Astrocyte (in vitro differentiated cells and primary cell): ENCODE results near the gene STPG3. TPM values are rescaled to one million over a fixed set of nuclear protein-coding genes. Genes with fewer than 3 reads are reported as not detected.

Experiments used
- DNase-seq: peaks from one replicate; pipeline ENCODE4 v3.0.0-alpha.2; 2010; ENCODE audit warnings: low read depth
- FAIRE-seq: peaks from 2 replicates; lab custom pipeline; 2011; peaks lifted over from hg19 to GRCh38; lab: Jason Lieb, UNC
- H2AFZ ChIP-seq: 2 replicates; pipeline ENCODE4 v1.6.0; 2012; ENCODE audit warnings: low read depth, low read length, inconsistent platforms
- H3K27ac ChIP-seq: 2 replicates; pipeline ENCODE4 v1.5.1; 2011; ENCODE audit warnings: low read depth, low read length, inconsistent platforms
- H3K27me3 ChIP-seq: 2 replicates; pipeline ENCODE4 v1.6.0; 2011; ENCODE audit warnings: low read length, inconsistent platforms; ENCODE audit not compliant: insufficient read depth
- H3K36me3 ChIP-seq: 2 replicates; pipeline ENCODE4 v1.5.1; 2011; ENCODE audit warnings: low read length, inconsistent platforms; ENCODE audit not compliant: insufficient read depth
- H3K4me1 ChIP-seq: 2 replicates; pipeline ENCODE4 v1.5.1; 2011; ENCODE audit warnings: low read length, inconsistent platforms; ENCODE audit not compliant: insufficient read depth
- H3K4me2 ChIP-seq: 2 replicates; pipeline ENCODE4 v1.6.0; 2012; ENCODE audit warnings: low read length, inconsistent platforms
- H3K4me3 ChIP-seq: 2 replicates; pipeline ENCODE4 v1.5.1; 2011; ENCODE audit warnings: low read depth, mild to moderate bottlenecking, low read length, inconsistent platforms; ENCODE audit not compliant: insufficient read depth
- H3K79me2 ChIP-seq: 2 replicates; pipeline ENCODE4 v1.6.0; 2012; ENCODE audit warnings: mild to moderate bottlenecking, low read length, inconsistent platforms; ENCODE audit not compliant: insufficient read depth
- H3K9ac ChIP-seq: 2 replicates; pipeline ENCODE4 v1.6.0; 2012; ENCODE audit warnings: mild to moderate bottlenecking, low read length, inconsistent platforms
- H3K9me3 ChIP-seq: 2 replicates; pipeline ENCODE4 v1.5.1; 2012; ENCODE audit warnings: low read depth, mild to moderate bottlenecking, low read length, inconsistent platforms; ENCODE audit not compliant: insufficient read depth
- H4K20me1 ChIP-seq: 2 replicates; pipeline ENCODE4 v1.6.0; 2012; ENCODE audit warnings: low read length, inconsistent platforms; ENCODE audit not compliant: insufficient read depth
- H3K27ac Mint-ChIP-seq: one replicate; pipeline ENCODE4 v1.8.0; 2021; ENCODE audit warnings: mild to moderate bottlenecking, mixed read lengths; ENCODE audit not compliant: unreplicated experiment
- H3K27me3 Mint-ChIP-seq: one replicate; pipeline ENCODE4 v1.8.0; 2021; ENCODE audit warnings: low read depth, mixed read lengths; ENCODE audit not compliant: unreplicated experiment
- H3K36me3 Mint-ChIP-seq: one replicate; pipeline ENCODE4 v1.8.0; 2021; ENCODE audit warnings: low read depth, mixed read lengths; ENCODE audit not compliant: unreplicated experiment
- H3K4me1 Mint-ChIP-seq: one replicate; pipeline ENCODE4 v1.8.0; 2021; ENCODE audit warnings: low read depth, mixed read lengths; ENCODE audit not compliant: unreplicated experiment
- H3K4me3 Mint-ChIP-seq: one replicate; pipeline ENCODE4 v1.8.0; 2021; ENCODE audit warnings: mild to moderate bottlenecking, moderate library complexity, mixed read lengths; ENCODE audit not compliant: unreplicated experiment
- H3K9me3 Mint-ChIP-seq: one replicate; pipeline ENCODE4 v1.8.0; 2021; ENCODE audit warnings: mild to moderate bottlenecking, mixed read lengths; ENCODE audit not compliant: unreplicated experiment
- EZH2 ChIP-seq: IDR thresholded peaks from 2 replicates; pipeline ENCODE4 v1.6.1; 2012; ENCODE audit warnings: mild to moderate bottlenecking, low read length, inconsistent platforms; ENCODE audit not compliant: insufficient read depth
- total RNA-seq: library from RNA; stranded (reverse); gene quantifications from 2 replicates; pipeline ENCODE4 v1.2.1, GENCODE V29; 2021
- TF ChIP-seq, protein P1 (sequence below): IDR thresholded peaks from 2 replicates; pipeline ENCODE4 v1.5.1; 2011; ENCODE audit warnings: low read depth, mild to moderate bottlenecking, inconsistent platforms, low read length, moderate library complexity; ENCODE audit not compliant: insufficient read depth

The STPG3 gene
- total RNA-seq, 1 donor from 2014 or later = not detected

- peak overlapping the region; percentile 84 for H2AFZ ChIP-seq
- peak overlapping the region; percentile 88 for H3K4me2 ChIP-seq
- TF ChIP-seq EZH2 = peak; percentile 69
- TF ChIP-seq, protein P1, sequence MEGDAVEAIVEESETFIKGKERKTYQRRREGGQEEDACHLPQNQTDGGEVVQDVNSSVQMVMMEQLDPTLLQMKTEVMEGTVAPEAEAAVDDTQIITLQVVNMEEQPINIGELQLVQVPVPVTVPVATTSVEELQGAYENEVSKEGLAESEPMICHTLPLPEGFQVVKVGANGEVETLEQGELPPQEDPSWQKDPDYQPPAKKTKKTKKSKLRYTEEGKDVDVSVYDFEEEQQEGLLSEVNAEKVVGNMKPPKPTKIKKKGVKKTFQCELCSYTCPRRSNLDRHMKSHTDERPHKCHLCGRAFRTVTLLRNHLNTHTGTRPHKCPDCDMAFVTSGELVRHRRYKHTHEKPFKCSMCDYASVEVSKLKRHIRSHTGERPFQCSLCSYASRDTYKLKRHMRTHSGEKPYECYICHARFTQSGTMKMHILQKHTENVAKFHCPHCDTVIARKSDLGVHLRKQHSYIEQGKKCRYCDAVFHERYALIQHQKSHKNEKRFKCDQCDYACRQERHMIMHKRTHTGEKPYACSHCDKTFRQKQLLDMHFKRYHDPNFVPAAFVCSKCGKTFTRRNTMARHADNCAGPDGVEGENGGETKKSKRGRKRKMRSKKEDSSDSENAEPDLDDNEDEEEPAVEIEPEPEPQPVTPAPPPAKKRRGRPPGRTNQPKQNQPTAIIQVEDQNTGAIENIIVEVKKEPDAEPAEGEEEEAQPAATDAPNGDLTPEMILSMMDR = no peak
- H3K9me3 ChIP-seq = no peaks in the 10 kb centered on the region
- no peaks in the 10 kb centered on the region for H3K79me2 ChIP-seq
- peaks cover 47% of the 10 kb centered on the region for H3K4me1 ChIP-seq
- peaks cover 3% of the 10 kb centered on the region for H4K20me1 ChIP-seq
- Mint-ChIP-seq H3K9me3 (no peaks in the 10 kb centered on the region), H3K4me3 (peak overlapping the region; percentile 92), H3K4me1 (peaks cover 8% of the 10 kb centered on the region), H3K27ac (no peak overlapping the region), H3K27me3 (peaks cover 4% of the 10 kb centered on the region), H3K36me3 (no peaks in the 10 kb centered on the region)
- DNase-seq = peak; percentile 43
- no peak for FAIRE-seq
- peak overlapping the region; percentile 57 for H3K9ac ChIP-seq
- H3K27ac ChIP-seq = no peak overlapping the region
- peak overlapping the region; percentile 51 for H3K4me3 ChIP-seq
- peaks cover 8% of the 10 kb centered on the region for H3K27me3 ChIP-seq
- H3K36me3 ChIP-seq = no peaks in the 10 kb centered on the region
Observed at GRCh38 chr9:137301081-137301947, 50.2 kb downstream of the STPG3 start.

- H3K79me2 ChIP-seq = no peaks in the 10 kb centered on the region
- Mint-ChIP-seq H3K27ac (no peak within 1 kb of the TSS), H3K9me3 (no peaks in the 10 kb centered on the region), H3K4me3 (peak within 1 kb of the TSS; percentile 74), H3K36me3 (no peaks in the 10 kb centered on the region), H3K4me1 (peaks cover 5% of the 10 kb centered on the region), H3K27me3 (no peaks in the 10 kb centered on the region)
- peaks cover 8% of the 10 kb centered on the region for H3K27me3 ChIP-seq
- FAIRE-seq (no peak), DNase-seq (peak; percentile 49)
- H3K9ac ChIP-seq = peak within 1 kb of the TSS; percentile 57
- H3K4me3 ChIP-seq = peak within 1 kb of the TSS; percentile 51
- H3K36me3 ChIP-seq = no peaks in the 10 kb centered on the region
- no peak within 1 kb of the TSS for H3K27ac ChIP-seq
- H2AFZ ChIP-seq = peak within 1 kb of the TSS; percentile 84
- peak within 1 kb of the TSS; percentile 88 for H3K4me2 ChIP-seq
- no peaks in the 10 kb centered on the region for H3K9me3 ChIP-seq
- peaks cover 41% of the 10 kb centered on the region for H3K4me1 ChIP-seq
- TF ChIP-seq, protein P1 = no peak
- no peak for TF ChIP-seq EZH2
- H4K20me1 ChIP-seq = peaks cover 3% of the 10 kb centered on the region
Observed at GRCh38 chr9:137302118-137302448, 51.0 kb downstream of the STPG3 start, which contains the start of gene NRARP. TSS of gene NRARP (minus strand) at chr9:137302271. CDS start at chr9:137301928, 343 bp downstream.
